A172 (cell line): ENCODE measurements around the gene DEUP1. TPM values are rescaled to one million over a fixed set of nuclear protein-coding genes. Genes with fewer than 3 reads are reported as not detected.
"Not testable (repeated sequence)": the region's sequence is repeated elsewhere in the genome, so short reads cannot be mapped to it uniquely, and the experiment has no call there.

Experiments
- DNase-seq: peaks from one replicate; pipeline ENCODE4 v3.0.0-alpha.2; 2015; ENCODE audit warnings: low spot score
- total RNA-seq: library from RNA; depleted of rRNA; stranded (reverse); fragments of >200 nt; shearing (Covaris generic); gene quantifications from 2 replicates; pipeline ENCODE4 v1.2.3, GENCODE V29; 2014

Gene DEUP1
- total RNA-seq, 1 experiment from 2014 or later = not detected

DNA sequence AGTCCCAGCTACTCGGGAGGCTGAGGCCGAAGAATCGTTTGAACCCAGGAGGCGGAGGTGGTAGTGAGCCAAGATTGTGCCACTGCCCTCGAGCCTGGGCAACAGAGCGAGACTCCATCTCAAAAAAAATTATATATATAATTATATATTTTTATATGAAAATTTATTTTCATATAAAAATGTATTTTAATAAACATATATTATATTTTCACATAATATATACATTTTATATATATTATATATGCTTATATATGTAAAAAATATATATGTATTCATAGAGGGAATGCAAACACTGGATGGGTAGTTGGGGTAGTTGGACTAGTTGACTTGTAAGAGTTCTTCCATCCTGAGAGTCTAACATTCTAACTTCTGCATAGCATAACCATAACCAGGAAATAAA, 20.3 kb downstream of the DEUP1 start:
- no peak for DNase-seq

DNA sequence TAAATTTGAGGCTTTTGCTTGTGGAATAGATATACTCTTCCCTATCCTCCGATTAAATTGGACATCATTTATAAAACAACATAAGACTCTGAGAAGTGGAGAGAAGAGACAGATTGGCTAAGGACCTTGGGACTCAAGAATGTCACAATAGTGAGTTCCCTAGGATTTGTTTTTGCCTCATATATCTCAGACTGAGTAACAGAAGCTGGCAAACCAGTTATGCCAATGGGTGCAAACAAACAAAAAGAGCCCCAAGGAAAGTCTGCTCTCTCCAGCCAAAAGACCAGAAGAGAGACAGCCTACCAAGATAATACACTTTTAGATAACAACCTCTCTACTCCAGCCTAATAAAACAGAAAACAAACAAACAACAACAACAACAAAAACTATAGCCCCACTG, 28.9 kb downstream of the DEUP1 start:
- no peak for DNase-seq

DNA sequence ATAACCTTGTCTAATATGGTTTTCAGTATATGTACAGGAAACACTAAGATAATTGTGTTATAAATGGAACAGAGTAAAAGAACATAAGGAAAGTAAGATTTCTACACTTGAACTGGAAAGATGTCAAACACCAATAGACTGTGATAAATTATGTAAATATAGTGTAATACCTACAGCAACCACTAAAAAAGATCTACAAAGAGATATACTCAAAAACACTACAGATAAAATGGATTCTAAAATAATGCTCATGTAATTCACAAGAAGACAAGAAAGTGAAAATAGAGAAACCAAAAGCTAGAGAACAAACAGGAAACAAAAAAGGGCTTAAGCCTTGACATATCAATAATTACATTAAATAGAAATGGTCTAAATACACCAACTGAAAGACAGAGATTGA, 30.9 kb downstream of the DEUP1 start:
- DNase-seq = no peak

DNA sequence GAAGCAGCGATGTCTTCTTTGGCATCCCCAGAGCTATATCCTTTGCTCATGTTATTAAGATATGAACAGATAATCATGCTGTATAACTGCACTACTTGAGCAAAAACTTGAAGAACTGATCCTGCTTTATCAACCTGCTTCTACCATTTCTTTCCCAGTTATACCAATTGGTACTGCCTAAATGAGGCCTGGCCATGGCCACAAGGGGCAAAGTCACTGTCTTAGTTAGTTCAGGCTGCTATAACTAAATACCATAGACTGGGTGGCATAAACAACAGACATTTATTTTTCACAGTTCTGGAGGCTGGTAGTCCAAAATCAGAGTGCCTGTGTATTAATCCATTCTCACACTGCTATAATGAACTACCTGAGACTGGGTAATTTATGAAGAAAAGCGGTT, 37.5 kb downstream of the DEUP1 start:
- no peak for DNase-seq

DNA sequence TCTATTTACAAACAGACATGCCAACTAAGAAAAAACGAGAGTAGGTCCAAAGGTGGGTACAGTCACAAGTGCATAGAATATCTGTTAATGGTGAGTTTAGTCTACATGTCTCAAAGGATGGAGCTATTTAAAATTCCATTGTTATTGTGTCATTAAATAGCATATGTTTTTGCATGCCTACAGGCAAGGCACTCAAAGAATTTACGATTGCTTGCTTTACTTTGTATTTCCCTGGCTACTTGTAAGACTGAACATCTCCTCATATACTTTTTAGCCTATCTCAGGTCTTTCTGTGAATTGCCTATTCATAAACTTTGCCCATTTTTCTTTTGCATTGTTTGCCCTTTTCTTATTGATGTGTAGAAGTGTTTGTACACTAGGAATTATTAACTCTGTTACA, 39.7 kb downstream of the DEUP1 start:
- peak; percentile 25 for DNase-seq

DNA sequence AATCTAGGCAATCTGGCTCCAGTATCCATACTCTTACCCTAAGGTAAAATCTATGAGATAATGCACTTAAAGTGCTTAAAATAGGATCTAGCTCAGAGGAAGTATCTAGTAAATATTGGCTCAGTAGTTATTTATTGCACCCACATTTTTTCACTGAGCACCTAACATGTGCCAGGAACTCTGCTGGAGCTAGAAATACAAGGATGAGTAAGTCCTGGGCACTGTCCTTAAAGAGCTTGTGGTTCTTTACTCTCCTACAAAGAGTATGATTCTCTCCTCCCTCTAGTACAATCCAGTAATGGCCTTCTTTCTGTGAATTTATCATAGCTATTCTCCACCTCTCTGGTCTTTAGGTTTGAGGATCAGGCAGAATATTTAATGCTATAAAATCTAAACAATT, 59.2 kb downstream of the DEUP1 start:
- DNase-seq = no peak

DNA sequence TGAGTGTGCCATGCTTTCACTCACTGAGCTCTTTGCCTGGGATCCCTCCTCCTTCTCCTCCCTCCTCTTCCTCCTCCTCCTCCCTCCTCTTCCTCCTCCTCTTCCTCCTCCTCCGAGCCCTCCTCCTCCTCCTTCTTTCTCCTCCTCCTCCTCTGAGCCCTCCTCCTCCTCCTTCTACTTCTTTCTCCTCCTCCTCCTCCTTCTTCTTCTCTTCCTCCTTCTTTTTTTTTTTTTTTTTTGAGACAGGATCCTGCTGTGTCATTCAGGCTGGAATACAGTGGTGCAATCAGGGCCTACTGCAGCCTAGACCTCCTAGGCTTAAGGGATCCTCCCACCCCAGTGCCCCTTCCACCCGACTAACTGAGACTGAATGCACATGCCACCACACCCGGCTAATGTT, 62.3 kb downstream of the DEUP1 start:
- peak; percentile 35 for DNase-seq

DNA sequence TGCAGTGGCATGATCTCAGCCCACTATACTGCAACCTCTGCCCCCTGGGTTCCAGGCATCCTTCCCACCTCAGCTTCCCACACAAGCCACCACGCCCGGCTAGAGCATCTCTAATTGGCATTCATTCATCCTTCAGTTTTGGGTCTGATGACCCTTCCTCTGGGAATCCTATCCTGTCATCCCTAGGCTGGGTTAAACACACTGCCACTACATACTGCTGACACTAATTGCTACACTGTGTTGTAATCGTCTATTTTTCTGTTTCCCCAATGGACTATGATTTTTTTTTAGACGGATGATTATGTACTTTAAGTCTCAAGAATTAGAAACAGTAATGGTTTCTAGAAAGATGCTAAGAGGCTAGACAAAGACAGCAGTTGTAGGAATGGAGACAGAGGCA, 62.8 kb downstream of the DEUP1 start:
- no peak for DNase-seq

DNA sequence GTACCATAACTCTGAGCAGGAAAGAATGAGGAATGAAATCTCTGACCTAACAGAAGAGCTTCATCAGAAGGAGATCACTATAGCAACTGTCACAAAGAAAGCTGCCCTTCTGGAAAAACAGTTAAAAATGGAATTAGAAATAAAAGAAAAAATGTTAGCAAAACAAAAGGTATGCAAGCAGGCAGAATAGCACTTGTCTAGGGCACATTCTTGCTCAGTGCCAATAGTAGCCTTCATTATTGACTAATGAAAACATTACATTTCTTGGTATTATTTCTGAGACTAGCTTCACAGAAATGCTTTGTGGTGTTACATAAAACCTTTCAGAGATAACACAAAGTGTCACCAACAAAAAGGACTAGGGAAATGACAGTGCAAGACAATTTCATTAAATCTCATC, 63.9 kb downstream of the DEUP1 start:
- no peak for DNase-seq

DNA sequence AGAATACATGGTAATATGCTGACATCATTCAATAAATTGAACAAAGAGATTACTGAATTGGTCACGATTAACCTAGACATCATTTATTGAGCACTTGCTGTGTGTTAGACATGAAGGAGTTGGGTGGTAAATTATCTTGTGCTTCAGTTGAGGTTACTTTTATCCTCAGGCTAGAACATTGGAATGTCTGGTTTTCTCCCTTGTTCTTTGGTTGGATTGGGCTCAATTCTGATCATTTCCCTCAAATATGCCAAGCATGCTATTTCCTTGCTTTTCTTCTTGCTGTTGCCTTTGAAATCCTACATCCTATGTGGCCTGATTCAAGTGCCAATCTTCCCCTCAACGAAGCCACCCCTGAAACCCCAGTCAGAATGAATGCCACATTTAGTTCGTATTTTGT, 65.8 kb downstream of the DEUP1 start:
- DNase-seq = no peak

DNA sequence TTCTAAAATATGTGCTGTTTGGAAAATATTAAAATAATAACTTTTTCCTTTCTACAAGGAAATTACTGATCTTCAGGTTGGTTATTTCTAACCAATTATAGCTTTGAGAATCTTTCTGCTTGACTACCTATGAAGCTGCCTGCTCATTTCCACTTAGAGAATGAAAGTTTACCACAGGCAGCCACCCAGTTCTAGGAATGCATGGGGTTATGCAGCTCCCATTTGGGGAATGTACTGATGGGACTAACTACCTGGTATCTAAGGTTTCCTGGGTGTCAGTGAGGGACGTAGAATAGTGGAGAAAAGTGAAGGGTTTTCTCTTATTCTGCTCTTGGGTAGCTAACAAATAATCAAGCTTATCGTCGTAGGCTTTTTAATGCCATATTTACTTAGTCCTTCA, 73.4 kb downstream of the DEUP1 start:
- DNase-seq = no peak

DNA sequence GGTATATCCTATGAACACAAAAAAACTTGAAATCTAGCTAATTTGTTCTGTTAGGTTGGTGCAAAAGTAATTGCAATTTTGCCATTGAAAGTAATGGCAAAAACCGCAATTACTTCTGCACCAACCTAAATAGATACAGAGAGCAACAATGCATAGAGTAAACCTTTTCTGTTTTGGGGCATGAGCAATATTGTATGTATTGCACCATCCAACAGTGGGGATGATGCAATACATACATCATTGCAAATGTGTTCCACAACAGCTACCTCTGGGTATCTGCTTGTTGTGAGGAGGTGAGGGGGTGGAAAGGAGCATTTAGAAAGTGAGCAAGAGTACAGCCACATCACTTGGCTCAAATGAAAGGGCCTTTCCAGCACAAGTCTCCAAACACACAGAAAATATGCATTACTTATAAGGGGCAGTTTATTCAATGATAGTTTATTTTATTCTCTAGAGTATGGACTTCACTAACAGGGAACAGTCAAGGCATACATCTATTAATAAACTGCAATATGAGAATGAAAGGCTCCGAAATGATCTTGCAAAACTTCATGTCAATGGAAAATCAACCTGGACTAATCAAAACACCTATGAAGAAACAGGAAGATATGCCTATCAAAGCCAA, 77.3 kb downstream of the DEUP1 start:
- no peak for DNase-seq

DNA sequence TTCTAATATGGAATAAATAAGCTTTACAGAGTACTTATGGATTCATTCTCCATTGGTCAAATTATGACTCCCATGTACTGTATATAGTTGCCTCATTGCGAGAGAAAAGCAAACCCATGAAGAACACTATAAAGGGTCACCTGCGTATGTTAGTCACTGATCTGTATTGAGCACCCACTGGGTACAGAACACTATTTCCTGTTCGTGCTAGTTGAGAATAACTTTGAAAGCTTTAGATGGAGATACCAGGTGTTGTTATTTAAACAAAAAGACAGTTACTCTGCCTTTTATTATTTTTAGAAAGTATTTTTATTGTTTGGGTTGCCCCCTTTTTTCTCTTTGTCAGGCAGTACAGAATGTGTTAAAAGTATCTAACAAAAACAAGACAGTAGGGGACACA, 79.9 kb downstream of the DEUP1 start:
- DNase-seq = no peak

DNA sequence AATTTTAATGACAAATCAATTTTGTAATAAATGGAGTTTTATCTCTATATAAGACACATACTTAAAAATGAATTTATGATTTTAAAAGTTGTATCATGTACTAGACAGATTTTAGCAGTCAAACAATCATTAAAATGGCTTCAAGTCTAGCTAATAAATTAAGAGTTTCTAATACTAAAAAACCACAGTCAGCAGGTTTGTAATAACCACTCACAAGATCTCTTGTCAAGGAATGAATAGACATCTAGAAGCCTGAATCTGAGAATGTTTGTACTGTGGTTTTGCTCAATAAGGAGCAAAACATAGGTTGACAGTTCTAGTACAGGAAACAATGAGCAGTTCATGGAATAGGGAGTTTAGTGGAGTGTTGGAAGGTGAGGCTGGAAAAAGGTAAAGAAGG, 81.2 kb downstream of the DEUP1 start:
- no peak for DNase-seq

DNA sequence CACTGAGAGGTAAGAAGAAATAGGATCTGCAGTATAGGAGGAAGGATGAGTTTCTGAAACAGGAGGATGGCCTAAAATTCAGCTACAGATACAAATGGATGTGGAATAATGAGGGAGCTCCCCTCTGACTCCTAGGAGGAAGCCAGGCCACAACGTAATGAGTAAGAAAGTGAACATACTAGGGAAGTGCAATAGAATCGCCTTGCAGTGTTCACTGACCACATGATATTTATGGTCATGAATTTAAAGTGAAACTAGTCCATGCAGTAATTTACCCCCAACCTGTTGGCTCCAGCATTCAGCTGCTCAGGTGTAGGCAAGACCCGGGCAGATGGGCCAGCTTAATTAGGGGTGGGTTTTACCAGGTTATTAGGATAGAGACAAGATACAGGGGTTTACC, 101.7 kb downstream of the DEUP1 start:
- DNase-seq = no peak

DNA sequence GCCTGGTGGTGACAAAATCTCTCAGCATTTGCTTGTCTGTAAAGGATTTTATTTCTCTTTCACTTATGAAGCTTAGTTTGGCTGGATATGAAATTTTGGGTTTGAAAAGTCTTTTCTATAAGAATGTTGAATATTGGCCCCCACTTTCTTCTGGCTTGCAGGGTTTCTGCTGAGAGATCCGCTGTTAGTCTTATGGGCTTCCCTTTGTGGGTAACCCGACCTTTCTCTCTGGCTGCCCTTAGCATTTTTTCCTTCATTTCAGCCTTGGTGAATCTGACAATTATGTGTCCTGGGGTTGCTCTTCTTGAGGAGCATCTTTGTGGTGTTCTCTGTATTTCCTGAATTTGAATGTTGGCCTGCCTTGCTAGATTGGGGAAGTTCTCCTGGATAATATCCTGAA, 112.7 kb downstream of the DEUP1 start:
- not testable (repeated sequence) for DNase-seq

DNA sequence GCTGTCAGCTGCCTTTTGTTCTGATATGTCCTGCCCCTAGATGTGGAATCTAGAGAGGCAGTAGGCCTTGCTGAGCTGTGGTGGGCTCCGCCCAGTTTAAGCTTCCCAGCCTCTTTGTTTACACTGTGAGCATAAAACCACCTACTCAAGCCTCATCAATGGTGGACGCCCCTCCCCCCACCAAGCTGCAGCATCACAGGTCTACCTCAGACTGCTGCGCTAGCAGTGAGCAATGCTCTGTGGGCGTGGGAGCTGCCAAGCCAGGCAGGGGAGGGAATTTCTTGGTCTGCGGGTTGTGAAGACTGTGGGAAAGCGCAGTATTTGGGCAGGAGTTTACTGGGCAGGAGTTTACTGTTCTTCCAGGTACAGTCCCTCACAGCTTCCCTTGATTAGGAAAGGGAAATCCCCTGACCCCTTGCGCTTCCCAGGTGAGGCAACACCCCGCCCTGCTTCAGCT, 114.1 kb downstream of the DEUP1 start:
- no peak for DNase-seq

DNA sequence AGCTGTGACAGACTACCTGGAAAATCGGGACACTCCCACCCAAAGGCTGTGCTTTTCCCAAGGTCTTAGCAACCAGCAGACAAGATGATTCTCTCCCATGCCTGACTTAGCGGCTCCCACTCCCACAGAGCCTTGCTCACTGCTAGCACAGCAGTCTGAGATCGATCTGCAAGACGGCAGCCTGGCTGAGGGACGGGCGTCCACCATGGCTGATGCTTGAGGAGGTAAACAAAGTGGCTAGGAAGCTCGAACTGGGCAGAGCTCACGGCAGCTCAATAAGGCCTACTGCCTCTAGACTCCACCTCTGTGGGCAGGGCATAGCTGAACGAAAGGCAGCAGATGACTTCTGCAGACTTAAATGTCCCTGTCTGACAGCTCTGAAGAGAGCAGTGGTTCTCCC, 127.7 kb downstream of the DEUP1 start:
- DNase-seq = no peak

DNA sequence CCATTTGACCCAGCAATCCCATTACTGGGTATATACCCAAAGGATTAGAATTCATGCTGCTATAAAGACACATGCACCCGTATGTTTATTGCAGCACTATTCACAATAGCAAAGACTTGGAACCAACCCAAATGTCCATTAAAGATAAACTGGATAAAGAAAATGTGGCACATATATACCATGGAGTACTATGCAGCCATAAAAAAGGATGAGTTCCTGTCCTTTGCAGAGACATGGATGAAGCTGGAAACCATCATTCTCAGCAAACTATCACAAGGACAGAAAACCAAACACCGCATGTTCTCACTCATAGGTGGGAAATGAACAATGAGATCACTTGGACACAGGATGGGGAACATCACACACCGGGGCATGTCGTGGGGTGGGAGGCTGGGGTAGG, 133.1 kb downstream of the DEUP1 start:
- DNase-seq = not testable (repeated sequence)

DNA sequence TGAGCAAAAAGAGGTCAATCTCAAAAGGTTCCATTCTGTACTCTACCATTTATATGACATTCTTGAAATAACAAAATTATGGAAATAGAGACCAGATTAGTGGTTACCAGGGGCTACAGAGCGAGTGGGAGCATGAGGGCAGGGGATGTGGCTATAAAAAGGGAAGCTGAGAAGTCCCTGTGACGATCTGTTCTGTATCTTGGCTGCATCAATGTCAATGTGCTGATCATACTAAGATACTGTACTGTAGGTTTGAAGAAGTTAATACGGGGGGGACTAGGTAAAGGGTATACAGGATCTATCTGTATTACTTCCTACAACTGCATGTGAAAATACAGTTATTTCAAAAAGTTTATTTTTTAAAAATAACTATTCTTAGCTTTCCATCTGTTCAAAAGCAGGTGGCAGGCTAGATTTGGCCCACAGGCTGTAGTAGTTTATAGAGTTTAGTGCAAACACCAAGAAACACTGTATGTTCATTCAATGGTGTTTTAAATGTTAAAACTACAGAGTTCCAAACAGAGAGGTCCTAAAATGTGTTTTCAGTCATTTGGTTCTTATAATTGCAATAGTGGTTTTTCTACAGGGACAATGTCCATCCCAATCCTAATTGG, 134.5 kb downstream of the DEUP1 start:
- no peak for DNase-seq

DNA sequence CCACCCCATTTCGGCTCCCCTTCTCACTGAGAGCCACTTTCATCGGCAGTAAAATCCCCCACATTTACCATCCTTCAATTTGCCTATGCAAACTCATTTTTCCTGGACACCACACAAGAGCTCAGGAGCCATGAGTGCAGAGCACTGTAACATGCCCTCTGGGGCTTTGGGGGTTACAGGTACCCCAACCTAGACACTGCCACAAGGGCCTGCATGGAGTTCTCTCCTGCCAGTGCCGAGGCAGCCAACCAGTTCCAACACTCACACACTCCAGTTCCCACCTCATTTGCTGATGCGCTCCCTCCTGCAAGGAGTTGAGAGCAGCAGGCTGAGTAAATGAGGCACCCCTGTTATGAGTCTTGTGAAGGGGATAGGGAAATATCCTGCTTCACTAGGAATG, 136.5 kb downstream of the DEUP1 start:
- no peak for DNase-seq

DNA sequence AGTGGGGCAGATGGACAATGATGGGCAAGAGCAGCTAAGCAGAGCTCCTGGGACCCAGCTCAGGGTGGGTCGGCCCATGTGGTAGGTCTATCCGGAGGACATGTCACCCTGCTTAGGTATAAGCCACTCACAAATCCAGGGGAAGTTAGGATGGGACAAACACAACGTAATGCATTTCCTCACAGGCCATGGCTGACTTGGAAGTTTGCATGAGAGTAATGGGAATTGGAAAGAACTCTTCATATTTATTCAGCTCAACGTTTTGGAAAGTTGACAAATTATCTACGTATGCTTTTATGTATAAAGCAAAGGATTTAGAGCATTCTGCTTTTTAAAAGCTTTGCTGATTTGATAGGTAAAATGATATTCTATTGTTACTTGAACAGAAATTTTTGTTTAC, 137.7 kb downstream of the DEUP1 start:
- DNase-seq = no peak

DNA sequence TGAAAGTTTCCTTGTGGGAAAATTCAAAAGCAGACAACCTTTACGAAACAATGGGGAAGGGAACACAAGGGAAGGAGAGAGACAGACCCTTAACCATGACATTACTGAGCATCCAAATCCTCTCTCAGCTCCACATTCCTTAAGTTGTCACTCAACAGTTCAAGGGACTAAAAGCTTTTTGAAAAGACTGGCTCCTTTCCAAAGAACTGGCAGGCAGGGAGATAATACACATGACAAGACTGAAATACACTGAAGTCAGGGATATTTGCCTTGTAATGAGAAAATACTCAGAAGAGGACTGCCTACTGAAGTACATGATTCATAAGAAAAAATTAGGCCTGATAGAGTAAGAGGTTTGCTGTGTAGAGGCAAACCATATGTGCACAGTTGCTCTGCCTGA, 143.6 kb downstream of the DEUP1 start:
- no peak for DNase-seq

DNA sequence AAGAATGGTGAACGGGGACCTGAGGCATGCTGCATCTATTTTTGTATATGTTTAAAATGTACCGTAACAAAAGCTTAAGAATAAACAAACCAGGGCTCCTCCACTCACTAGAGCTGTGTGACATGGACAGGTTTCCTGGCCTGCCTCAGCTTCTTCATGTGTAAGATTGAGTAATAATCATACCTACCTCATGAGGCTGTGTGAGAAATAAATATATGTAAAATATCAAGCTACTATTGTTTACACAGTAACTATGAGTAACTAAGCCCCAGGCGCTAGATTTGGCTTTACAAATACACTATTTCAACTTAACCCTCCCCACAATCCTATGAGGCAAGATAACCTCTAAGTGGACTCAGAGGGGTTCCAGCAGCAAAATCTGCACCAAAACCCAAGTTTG, 146.3 kb downstream of the DEUP1 start:
- DNase-seq = no peak
